Frontal cortex (tissue), 4 donors: ENCODE data around the gene DUSP28. TPM values are rescaled to one million over a fixed set of nuclear protein-coding genes. Genes with fewer than 3 reads are reported as not detected.
"Not testable (repeated sequence)": the region's sequence is repeated elsewhere in the genome, so short reads cannot be mapped to it uniquely, and the experiment has no call there.

ENCODE experiments used
- DNase-seq, 2 donors: peaks; one replicate each; pipeline ENCODE4 v3.0.0; 2012; ENCODE audit warnings: low spot score in 2 of 2
- FAIRE-seq: peaks from 2 replicates; lab custom pipeline; 2012; peaks lifted over from hg19 to GRCh38; lab: Jason Lieb, UNC
- total RNA-seq: library from RNA; depleted of rRNA; stranded (reverse); fragments of >200 nt; gene quantifications from one replicate; pipeline ENCODE4 v1.2.3, GENCODE V29; 2014
- donor health status: control.
- donor health status: control.
- donor health status: control.

Gene DUSP28, protein sequence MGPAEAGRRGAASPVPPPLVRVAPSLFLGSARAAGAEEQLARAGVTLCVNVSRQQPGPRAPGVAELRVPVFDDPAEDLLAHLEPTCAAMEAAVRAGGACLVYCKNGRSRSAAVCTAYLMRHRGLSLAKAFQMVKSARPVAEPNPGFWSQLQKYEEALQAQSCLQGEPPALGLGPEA
- total RNA-seq: 9.8 TPM

DNA sequence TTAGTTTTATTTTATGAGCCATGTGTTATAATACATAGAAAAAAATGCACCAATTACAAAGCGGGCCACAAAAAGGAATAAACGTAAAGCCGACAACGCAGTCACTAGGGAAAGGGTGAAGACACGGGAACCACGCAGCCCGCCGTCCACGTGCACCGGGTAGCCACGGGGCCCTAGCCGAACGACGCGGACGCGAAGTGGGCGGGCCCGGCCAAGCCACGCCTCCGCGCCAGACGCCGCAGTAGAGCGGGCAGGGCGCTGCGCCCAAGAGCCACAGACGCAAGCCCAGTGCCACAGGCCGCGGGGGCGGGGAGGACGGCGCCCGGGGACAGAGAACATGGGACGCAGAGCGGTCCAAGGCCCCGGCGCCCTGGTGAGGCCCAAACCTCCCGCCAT lies at the start of gene DUSP28:
Gene DUSP28 (plus strand): TSS at position 274 of the 396 bp plus-strand sequence. CDS start 328 bp downstream, outside the sequence.
- no peak for FAIRE-seq
- DNase-seq: peak; percentile 93 to 95

DNA sequence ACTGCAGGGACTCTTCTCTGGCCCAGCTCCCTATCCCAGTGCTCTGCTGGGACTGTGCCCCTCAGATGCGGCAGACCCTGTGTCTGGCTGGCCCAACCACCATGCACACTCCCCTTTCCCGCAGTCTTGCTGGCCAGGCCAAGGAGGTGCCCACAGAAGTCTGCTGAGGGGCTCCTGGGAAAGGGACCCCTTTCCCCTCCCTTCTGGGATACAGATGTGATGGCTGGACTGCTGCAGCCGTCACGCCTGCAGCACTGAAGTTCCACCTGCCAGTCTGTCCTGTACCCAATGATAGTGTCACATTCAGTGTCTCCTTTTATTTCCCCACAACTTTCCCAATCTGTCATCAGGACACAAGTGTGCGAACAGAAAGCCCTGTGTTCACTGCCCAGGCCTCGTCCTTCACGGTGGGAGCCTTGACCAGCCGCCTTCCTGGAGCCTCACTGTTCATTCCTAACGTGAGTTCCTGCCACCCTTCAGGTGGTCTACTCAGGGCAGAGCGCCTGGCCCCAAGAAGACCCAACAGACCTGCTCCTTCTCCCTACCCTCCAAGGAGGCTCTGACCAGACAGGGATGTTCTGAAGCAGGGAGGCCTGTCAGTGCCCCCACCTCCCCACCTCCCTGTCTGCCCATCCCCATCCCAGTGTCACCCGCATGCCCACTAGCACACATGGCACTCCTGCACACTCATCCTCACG lies 49.5 kb upstream of the DUSP28 start:
- no peak for FAIRE-seq
- DNase-seq: no peak

DNA sequence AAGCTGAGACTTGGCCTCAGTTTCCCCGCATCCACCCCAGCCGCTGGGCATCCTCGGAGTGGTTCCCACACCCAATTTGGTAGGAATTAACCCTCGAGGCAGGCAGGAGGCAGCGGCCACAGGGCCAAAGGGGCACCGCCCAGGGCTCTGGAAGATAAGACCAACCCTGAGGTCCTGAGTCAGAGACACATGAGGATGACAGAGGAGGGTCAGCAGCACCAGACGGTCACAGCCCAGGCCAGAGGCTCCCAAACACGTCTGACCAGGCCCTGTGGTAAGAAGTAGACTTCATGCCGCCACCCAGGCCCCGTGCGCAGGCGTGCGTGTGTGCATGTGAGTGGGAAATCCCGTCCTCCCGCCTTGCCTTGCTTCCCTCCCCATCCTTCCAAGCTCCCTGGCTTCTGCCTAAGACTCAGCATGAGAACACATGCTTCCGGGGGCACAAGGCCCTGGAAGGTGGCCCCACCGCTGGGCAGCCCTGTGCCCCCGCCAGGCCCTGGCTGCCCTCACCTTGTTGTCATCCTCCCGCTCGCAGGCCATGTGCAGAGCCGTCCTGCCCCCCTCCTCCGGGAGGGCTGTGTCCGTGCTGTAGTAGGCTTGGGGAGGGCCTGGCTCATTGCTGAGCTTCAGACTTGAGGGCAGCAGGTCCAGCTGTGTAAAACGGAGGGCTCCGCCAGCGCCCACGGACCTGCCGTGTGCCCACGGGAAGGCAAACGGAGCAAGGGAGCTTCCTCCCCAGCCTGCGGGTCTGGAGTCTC lies 48.6 kb upstream of the DUSP28 start:
- DNase-seq (no peak), FAIRE-seq (no peak)

DNA sequence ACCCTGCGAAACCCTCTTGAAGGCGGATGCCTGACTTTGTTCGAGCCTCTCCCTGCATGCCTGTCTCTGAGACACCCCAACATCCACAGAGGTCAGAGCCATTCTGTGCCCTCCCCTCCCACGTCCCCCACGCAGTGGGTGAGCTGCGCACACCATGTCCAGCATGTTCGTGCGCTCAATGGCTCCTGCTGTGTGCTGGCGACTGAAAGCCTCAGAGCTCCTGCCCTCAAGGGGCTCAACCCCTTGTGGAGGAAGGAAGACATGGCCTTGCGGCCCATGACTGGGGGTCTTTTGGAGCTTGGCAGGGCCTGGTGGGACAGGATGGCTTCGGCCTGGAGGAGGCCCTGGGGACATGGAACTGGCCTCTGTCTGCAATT lies 48.1 kb upstream of the DUSP28 start:
- FAIRE-seq: no peak
- DNase-seq: no peak

DNA sequence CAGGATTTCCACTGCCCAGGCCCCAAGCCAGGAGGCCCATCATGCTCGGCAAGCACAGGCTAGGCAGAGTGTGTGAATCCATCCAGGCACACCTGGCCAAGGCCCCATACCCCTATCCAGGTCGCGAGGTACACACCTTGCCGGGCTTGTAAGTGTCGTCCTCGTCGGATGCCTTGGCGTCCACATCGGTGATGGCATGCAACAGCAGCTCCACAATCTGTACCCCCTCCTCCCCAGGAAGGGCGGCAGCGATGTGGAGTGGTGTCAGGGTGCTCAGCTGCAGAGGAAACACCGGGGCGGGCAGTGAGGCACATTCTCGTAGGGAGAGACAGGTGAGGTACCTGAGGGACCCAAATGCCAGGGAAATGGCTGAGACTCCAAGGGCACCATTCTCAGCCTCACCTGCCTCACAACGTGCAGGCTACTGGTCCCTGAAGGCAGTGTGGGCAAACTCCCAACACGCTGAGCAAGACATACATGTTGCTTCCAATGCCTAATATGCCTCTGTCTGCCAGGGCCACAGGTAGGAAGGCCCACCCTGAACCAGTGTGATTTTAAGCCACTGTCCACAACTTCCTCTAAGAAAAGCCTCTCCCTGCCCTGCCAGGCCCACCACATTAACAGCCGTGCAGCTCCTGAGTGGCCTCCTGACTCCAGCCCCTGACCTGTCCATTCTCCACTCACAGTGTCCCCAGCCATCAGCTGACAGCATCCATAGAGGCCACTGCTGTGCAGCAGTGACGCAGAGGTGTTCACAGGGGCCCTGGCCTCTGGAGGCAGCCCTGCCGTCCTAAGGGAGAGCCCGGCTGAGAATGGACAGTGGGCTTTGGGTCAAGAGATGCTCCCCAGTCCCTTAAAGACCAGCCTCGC lies 47.3 kb upstream of the DUSP28 start:
- DNase-seq (no peak), FAIRE-seq (no peak)

DNA sequence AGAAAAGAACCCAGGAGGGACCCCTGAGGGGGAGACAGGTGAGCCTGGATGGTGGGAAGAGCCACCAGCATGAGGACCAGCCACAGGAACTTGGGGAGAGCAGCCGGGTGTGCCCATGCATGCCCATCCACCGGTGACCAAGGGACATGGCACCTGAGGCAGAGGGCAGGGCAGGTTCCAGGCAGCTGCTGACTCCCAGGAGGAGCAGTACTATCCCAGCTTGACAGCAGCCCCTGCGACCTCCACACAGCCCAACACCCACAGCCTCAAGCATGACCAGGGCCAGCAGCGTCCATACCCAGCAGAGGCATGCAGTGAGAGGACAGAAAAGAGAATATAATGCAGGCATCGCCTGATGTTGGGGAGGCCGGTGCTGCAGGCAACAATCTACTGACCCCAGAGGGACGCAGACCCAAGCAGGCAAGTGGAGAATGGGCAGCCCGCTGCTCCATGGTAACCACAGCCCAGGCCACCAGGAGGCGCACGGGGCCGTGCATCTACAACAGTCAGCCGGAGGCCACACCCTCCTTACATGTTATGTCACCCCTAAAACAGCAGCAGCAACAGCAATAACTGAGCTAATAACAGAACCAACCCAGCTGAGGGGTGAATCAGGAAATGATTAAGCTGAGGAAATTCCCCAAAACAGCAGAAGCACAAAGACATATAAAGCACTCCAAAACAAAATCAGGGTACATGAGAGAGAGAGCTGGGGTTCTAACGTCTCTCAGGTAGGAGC lies 46.4 kb upstream of the DUSP28 start:
- DNase-seq (peak; percentile 55 to 81), FAIRE-seq (no peak)

DNA sequence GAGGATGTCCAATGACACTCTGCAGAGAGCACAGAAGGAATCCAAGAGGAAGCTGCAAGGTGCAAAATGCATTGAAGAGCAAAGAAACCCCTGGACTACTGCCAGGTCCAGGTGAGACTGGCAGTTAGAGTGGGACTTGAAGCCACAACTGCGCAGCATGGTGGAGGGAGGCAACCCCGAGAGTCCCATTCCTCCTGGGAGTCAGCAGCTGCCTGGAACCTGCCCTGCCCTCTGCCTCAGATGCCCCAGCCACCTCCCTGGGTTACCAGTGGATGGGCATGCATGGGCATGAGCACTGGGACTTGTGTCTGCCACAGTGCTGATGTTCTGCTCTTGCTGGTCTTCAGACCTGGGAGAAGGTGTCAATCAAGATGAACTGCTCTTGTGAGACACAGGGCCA lies 45.5 kb upstream of the DUSP28 start:
- no peak for FAIRE-seq
- DNase-seq: no peak

DNA sequence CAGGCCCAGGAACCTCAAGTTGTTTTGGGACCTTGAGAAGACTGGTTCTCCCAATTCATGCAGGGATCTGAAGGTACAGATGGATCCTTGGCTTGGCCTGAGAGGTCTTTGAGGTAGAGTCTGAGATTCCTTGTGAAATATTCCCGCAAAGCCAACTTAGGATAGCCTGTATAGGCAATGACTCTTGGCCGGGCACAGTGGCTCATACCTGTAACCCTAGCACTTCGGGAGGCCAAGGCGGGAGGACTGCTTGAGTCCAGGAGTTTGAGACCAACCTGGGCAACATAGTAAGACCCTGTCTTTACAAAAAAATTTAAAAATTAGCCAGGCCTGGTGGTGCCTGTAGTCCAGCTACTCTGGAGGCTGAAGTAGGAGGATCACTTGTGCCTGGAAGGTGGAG lies 42.8 kb upstream of the DUSP28 start:
- DNase-seq: no peak
- FAIRE-seq: no peak

DNA sequence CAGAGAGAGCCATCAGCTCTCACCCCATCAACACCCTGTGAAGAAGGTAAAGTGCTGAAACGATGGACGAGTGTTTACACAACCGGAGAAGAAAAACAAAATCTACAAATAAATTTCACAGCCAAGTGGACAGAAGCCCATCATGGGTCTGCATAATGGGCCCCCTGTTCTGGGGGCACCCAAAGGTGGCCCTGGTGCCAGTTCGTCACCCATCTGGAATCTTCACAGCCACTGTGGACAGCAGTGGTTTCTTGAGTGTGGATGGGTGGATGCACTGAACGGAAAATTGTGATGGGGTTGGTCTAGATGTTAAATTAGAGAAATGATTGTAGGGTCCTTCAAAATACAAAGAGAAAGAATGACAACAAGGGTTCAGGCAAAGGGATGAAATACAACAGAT lies 41.2 kb upstream of the DUSP28 start:
- DNase-seq: no peak
- FAIRE-seq: no peak

DNA sequence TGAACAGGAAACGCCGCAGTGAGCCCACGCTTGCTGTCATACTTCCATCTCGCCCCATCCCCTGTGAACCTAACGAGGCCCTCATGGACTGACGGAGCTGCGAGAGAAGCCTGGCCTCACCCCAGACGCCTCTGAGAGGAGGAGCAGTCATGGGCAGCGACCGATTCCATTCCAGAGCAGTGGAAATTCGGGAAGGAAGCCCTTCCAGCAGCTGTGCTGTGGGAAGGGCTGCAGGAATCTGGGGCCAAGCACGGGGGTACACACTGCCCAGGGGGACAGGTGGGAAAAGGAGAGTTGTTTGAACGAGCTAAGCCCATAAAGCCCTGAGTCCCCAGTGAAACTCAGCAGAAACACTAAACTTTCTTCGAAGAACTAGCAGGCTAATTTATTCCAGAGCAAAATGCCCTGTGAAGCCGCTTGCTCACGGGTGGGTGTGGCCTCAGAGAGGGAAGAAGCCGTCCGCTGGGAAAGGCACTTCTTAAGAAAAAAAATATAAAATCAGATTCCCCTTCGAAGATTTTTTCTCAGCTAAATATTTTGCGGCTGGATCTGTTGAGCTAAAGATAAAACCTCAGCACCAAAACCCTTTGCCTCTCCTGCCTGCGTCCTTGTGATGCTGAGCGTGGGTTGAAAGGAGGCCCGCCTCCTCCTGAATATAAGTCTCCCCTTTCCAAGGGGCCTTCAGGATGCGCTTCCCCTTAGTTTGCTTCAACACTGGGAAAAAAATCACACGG lies 40.6 kb upstream of the DUSP28 start:
- no peak for FAIRE-seq
- no peak for DNase-seq

DNA sequence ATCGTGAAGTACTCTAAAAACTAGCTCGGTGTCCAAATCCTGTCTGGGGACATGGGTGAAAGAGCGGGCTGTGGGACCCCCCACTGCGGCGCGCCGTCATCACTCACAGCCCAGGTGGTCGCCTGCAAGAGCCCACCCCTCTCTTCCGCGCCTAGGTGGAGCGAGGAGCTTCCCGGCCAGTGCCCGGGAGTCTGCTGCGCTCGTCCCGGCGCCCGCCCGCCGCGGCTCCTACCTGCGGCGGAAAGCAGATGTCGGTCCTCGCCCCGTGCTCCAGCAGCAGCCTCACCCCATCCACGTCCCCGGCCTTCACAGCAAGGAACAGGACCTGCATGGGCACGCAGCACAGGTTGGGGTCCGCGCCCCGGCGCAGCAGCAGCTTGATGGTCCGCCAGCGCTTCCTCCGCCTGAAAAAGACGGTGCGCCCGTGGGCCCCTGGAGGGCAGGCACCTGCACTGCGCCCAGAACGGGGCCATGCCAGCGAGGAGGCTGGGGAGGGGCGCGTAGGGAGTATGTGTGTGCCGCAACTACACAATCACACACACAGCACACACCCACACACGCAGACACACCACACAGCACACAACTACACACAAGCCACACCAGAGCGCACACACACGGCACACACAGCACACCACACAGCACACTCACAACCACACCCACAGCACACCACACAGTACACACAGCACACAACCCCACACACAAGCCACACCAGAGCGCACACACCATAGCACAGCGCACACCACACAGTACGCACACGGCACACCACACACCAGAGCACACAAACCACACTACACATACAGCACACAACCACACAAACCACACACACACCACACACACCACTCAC lies 39.8 kb upstream of the DUSP28 start:
- DNase-seq: no peak
- no peak for FAIRE-seq

DNA sequence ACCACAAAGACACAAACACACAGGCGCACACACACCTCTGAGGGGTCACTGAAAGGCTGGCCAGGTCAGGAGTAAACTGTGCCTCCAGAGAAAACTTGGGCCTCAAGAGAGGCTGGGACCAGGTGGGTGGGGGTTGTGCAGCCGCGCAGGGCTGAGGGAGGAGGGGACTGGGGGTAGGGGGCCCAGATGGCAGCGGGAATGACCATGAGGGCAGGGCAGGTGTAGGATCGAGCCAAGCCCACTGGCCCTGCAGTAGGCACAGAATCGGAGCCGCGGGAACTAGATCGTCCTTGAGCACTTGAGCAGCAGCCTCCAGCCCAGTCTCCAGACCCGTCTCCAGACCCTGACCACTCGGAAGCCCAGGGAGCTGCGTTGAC lies 39.2 kb upstream of the DUSP28 start:
- DNase-seq (no peak), FAIRE-seq (no peak)

DNA sequence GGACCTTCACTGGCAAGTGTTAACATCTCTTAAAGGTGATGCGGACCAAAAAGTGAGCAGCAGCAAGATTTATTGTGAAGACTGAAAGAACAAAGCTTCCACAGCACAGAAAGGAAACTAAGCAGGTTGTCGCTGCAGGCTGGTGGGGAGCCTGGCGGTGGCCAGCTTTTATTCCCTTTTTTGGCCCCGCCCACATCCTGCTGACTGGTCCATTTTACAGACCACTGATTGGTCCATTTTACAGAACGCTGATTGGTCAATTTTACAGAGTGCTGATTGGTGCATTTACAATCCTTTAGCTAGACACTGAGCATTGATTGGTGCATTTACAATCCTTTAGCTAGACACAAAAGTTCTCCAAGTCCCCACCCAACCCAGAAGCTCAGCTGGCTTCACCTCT lies 38.3 kb upstream of the DUSP28 start:
- not testable (repeated sequence) for DNase-seq, FAIRE-seq

DNA sequence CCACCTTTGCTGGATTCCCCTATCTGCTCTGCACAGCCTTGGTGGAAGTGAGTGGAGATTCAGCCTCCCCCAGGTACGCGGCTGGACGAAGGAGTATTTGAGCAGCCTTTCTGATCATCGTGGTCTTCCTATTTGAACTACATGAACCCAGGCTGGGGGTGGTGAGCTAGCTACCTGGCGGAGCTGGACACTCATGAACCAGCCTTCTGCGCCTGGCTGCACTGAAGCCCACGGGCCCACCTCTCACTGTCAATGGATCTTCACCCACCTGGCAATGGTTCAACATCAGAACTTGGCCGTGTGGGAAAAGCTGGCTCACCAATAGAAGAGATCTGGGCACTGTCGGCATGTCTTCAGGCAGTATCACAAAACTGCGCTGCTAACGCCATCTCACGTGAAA lies 37.8 kb upstream of the DUSP28 start:
- FAIRE-seq: no peak
- DNase-seq: no peak

DNA sequence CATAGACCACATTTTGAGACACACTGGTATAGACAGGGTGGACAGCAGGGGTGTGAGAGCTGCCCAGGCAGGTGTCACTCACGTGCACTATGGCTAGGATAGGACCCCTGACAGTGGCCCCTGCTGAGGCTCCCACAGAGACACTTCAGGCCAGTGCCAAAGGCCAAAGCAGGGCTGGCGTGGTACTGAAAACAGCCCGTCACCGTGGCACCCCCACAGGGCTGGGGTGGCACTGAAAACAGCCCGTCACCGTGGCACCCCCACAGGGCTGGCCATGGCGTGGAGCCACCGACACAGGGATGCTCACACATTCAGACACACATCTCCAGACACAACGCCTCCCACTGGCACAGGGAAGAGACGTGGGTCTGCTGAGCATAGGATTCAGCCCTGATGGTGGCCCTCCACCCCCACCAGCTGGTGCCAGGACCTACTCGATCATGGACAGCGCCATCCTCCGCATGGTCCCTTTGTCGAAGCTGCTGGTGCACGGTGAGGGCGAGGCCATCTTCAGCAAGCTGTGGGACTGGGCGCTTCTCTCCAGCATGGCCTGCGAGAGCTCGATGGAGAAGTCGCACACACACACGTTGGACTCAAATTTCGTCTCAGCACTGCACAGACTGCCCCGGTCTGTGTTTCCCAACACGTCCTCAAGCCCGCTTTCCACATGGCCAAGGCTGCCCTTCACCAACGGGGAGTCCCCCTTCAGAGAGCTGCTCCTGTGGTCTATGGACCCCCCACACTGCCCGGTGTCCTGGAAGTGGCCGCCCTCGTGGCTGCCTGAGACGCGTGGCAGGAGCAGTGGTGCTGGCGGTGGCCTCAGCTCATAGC lies 36.5 kb upstream of the DUSP28 start:
- FAIRE-seq (no peak), DNase-seq (no peak)

DNA sequence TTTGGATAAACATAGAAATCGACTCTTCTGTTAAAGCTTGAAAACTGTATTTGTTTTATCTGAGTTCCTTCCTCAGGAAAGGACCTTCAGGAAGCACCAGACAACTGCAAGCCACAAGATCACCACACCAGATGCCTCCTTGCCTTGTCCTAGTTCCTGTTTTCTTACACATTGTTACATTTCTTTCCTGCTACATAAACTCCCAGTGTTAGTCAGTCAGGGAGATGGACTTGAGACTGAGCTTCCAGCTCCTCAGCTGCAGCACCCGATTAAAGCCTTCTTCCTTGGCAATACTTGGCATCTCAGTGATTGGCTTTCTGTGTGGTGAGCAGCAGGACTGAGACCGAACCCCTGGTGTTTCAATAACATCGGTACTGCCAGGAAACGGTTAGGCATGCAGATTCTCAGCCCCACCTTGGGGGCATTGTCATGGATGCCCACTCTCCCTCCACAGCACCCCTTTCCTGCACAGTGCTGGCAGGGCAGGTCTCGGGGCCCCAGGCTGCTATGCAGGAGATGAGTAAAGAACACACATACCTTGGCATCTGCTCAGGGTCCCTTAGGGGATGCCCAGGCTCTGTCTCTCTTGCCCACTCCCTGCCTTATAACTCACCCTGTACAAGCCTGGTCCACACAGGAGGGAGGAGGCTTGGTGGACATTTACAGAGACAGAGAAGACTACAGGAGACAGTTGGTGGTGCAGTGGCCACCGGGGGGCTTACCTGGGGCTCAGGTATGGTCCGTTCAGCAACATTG lies 35.0 kb upstream of the DUSP28 start:
- FAIRE-seq: no peak
- DNase-seq: no peak

DNA sequence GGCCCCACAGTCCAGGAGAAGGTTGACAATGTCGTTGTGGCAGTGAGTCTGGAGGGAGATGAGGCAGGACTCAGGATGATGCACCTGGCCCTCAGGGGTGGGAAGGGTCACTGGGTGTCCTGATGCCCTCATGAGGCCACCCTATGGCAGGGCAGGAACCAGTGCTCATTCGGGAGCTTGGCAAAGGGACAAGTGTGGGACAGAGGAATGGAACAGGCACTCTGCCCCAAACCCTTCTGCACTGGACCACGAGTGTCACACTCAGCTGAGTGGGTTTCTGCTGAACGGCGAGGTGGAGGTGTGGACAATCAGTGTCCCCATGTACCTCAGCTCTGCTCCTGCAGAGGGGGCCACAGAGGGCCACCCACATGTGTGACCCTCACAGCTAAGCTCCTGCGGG lies 34.4 kb upstream of the DUSP28 start:
- FAIRE-seq (no peak), DNase-seq (no peak)
